Stimulated activated CD4-positive, alpha-beta T cell treated with anti-CD3 and anti-CD28 coated beads, Interleukin-4, amount 100 ng/mL, for 1 hour (primary cell): ENCODE results near the gene RABIF.
"Not testable (repeated sequence)": the region's sequence is repeated elsewhere in the genome, so short reads cannot be mapped to it uniquely, and the experiment has no call there.

ENCODE experiments used
- DNase-seq: peaks from one replicate; pipeline ENCODE4 v3.0.0-alpha.2; 2020

The RABIF gene

DNA sequence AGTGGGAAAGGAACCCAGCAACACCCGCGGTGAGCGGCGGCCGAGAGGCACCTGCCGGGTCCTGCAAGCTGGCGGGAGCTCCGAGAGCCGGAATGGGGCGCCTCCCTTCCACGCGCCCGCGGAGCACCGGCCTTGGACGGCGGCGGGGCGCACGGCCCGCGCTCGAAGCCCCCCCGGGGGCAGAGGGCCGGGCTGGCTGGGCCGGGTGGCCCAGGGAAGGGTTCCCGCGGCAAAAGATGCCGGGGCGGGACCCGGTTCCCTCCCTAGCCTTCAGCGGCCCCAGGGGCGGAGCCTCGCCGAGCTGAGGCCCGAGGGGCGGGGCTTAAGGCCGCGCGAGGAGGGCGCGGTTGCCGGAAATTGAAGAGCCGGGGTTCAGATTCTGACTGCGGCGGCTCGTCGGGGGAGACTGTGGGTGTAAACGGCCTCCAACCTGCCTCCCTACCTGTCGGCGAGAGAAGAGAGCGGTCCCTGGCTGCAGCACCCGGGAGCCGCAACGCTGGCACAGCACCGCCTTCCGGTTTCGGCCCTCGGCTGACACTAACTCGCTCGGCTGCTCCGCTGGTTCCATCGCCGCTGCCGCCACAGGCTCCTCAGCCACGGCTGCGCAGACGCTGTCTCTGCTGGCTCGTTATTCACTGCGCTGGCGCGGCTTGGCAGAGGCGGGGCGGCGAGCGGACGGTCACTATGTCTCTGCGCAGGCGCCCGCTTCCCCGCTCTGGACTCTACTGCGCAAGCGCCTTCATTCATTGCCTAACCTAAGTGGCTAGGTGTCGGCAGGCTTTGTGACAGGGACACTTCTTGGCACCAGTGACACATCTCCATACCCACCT, at the start of gene RABIF:
TSS of gene RABIF (minus strand) at position 619 of the 830 bp plus-strand sequence. CDS start at position 568, 51 bp downstream.
- peak; percentile 97 for DNase-seq

- no peak for DNase-seq
These were observed 49.5 kb upstream of the RABIF start for GRCh38 chr1:202938287-202938925.

DNA sequence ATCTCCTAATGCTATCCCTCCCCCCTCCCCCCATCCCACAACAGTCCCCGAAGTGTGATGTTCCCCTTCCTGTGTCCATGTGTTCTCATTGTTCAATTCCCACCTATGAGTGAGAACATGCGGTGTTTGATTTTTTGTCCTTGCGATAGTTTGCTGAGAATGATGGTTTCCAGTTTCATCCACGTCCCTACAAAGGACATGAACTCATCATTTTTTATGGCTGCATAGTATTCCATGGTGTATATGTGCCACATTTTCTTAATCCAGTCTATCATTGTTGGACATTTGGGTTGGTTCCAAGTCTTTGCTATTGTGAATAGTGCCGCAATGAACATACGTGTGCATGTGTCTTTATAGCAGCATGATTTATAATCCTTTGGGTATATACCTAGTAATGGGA, 47.5 kb upstream of the RABIF start:
- DNase-seq: not testable (repeated sequence)

- DNase-seq: no peak
These were observed 46.9 kb upstream of the RABIF start for GRCh38 chr1:202935844-202936243.

GRCh38 chr1:202934755-202935154, 45.8 kb upstream of the RABIF start:
- DNase-seq: no peak

DNA sequence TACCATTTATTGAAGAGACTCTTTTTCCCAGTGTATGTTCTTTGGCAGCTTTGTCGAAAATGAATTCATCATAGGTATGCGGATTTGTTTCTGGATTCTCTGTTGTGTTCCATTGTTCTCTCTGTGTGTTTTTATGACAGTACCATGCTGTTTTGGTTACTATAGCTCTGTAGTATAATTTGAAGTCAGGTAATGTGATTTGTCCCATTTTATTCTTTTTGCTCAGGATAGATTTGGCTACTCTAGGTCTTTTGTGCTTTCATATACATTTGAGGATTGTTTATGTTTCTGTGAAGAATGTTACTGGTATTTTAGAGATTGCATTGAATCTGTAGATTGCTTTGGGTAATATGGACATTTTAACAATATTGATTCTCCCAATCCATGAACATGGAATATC, 43.5 kb upstream of the RABIF start:
- no peak for DNase-seq

- peak; percentile 94 for DNase-seq
These were observed 37.9 kb upstream of the RABIF start, which contains the start of gene KLHL12 for GRCh38 chr1:202926581-202927491. TSS of gene KLHL12 (minus strand) at chr1:202927234. CDS start at chr1:202925162, 2,072 bp downstream.

DNA sequence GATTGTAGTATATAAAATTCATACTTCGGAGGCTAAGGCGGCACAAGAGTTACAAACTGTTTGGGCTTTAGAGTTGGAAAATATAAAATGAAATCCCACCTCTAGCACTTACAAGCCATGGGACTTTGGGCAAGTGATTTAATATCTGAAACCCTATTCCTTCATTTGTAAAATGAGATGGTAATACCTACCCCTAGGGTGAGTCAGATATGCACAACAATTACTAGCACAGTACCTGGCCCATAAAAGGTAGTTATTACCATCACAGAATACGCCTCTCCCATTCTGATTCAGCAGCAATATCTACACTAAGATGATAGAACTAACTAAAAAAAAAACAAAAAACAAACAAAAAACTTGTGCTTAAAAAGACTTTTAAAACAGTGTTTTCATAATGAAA, 34.6 kb upstream of the RABIF start:
- DNase-seq: no peak

- no peak for DNase-seq
These were observed 30.7 kb upstream of the RABIF start for GRCh38 chr1:202919615-202920014.

GRCh38 chr1:202915146-202915545, 26.2 kb upstream of the RABIF start:
- no peak for DNase-seq

DNA sequence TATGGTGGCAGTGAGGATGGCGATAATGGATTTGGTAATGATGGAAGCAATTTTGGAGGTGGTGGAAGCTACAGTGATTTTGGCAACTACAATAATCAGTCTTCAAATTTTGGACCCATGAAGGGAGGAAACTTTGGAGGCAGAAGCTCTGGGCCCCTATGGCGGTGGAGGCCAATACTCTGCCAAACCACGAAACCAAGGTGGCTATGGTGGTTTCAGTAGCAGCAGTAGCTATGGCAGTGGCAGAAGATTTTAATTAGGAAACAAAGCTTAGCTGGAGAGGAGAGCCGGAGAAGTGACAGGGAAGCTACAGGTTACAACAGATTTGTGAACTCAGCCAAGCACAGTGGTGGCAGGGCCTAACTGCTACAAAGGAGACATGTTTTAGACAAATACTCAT, 23.5 kb upstream of the RABIF start:
- not testable (repeated sequence) for DNase-seq

GRCh38 chr1:202909494-202909893, 20.5 kb upstream of the RABIF start:
- DNase-seq: no peak

- no peak for DNase-seq
These were observed 20.0 kb upstream of the RABIF start for GRCh38 chr1:202908998-202909397.

DNA sequence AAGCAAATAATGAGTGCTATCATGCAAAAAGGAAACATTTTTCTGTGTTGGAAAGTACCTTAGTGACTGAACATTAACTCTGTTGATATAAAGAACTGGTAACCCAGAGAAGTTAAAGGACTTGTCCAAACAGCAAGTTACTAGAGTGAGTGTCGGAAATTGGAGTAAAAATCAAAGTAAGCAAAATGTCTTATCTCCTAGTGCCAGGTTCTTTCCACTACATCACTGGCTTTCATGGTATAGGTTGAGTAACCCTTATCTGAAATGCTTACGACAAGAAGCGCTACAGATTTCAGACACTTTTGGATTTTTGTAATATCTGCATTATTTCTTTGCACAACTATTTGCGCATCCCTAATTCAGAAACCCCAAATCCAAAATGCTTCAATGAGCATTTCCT, 16.4 kb upstream of the RABIF start:
- DNase-seq: no peak

GRCh38 chr1:202903808-202904207, 14.9 kb upstream of the RABIF start:
- DNase-seq: not testable (repeated sequence)

DNA sequence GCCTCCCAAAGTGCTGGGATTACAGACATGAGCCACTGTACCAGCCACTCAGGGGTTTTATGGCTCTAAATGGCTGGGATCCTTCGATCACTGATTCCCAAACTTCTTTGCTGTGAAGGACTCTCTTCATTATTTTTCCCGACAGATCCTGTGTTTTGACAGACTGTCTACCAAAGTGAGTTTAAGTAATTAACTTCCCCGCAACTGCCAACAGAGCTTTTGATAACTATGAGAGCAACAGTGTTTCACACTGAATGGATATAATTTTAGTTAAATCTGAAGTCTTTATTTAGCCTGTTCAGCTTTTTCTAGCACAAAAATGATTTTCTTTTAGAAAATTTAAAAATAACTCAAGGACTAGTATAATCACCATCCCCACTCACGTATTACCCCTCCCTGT, 12.6 kb upstream of the RABIF start:
- no peak for DNase-seq

- DNase-seq: no peak
These were observed 3.6 kb upstream of the RABIF start for GRCh38 chr1:202892501-202892900.

GRCh38 chr1:202890392-202890791, 1.4 kb upstream of the RABIF start:
- no peak for DNase-seq

GRCh38 chr1:202888221-202888530, 773 bp downstream of the RABIF start:
- DNase-seq: no peak

DNA sequence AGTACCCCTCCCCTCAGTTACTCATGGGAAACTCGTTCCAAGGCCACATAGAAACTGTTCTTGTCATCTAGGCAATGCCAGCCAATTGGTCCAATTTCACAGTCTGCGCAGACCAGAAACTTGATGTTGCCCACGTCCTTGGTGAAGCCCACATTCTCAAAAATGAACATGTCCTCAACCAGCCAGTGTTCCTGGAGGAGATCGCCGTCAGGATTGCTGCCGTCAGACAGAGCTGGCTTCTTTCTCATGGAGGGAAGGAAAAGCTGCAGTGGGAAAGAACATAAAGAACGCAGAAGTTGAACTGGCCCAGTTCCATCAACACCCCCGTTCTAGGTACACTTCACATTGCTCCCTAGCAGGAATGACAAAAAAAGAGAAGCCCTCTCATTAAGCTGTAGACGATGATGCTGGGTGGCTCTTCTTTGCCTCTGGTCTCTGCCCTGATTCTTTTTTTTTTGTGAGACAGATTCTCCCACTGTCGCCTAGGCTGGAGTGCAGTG, 7.9 kb downstream of the RABIF start:
- no peak for DNase-seq

- DNase-seq: no peak
These were observed 8.9 kb downstream of the RABIF start for GRCh38 chr1:202880062-202880461.

DNA sequence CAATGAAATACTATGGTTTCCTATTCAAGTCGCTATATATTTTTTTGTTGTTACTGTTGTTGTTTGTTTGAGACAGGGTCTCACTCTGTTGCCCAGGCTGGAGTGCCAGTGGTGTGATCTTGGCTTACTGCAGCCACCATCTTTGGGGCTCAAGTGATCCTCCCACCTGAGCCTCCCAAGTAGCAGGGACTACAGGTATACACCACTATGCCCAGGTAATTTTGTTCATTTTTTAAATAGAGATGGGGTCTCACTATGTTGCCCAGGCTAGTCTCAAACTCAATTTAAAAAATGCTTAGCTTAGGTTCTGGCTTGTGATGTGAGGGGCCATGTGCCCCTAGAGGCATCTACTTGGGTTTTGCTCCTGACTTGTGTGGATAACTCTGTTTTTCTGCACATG, 9.8 kb downstream of the RABIF start:
- DNase-seq: no peak

DNA sequence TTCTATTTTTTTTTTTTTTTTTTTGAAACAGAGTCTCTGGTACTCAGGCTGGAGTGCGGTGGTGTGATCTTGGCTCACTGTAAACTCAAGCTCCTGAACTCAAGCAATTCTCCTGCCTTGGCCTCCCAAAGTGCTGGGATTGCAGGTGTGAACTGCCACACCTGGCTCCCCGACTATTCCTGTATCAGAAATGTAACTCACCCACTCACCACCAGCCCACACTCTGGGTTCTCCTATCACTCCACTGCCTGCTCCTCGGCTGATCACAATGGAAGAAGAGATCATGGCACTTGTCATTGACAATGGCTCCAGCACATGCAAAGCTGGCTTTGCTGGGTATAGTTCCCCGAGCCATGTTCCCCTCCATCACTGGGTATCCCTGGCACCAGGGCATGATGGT, 15.9 kb downstream of the RABIF start:
- no peak for DNase-seq
